Astrocyte (in vitro differentiated cells and primary cell): Measurements from ENCODE around the gene TEKT5. TPM values are rescaled to one million over a fixed set of nuclear protein-coding genes. Genes with fewer than 3 reads are reported as not detected.

Source experiments
- DNase-seq: peaks from one replicate; pipeline ENCODE4 v3.0.0-alpha.2; 2010; ENCODE audit warnings: low read depth
- FAIRE-seq: peaks from 2 replicates; lab custom pipeline; 2011; peaks lifted over from hg19 to GRCh38; lab: Jason Lieb, UNC
- H2AFZ ChIP-seq: 2 replicates; pipeline ENCODE4 v1.6.0; 2012; ENCODE audit warnings: low read depth, low read length, inconsistent platforms
- H3K27ac ChIP-seq: 2 replicates; pipeline ENCODE4 v1.5.1; 2011; ENCODE audit warnings: low read depth, low read length, inconsistent platforms
- H3K27me3 ChIP-seq: 2 replicates; pipeline ENCODE4 v1.6.0; 2011; ENCODE audit warnings: low read length, inconsistent platforms; ENCODE audit not compliant: insufficient read depth
- H3K36me3 ChIP-seq: 2 replicates; pipeline ENCODE4 v1.5.1; 2011; ENCODE audit warnings: low read length, inconsistent platforms; ENCODE audit not compliant: insufficient read depth
- H3K4me1 ChIP-seq: 2 replicates; pipeline ENCODE4 v1.5.1; 2011; ENCODE audit warnings: low read length, inconsistent platforms; ENCODE audit not compliant: insufficient read depth
- H3K4me2 ChIP-seq: 2 replicates; pipeline ENCODE4 v1.6.0; 2012; ENCODE audit warnings: low read length, inconsistent platforms
- H3K4me3 ChIP-seq: 2 replicates; pipeline ENCODE4 v1.5.1; 2011; ENCODE audit warnings: low read depth, mild to moderate bottlenecking, low read length, inconsistent platforms; ENCODE audit not compliant: insufficient read depth
- H3K79me2 ChIP-seq: 2 replicates; pipeline ENCODE4 v1.6.0; 2012; ENCODE audit warnings: mild to moderate bottlenecking, low read length, inconsistent platforms; ENCODE audit not compliant: insufficient read depth
- H3K9ac ChIP-seq: 2 replicates; pipeline ENCODE4 v1.6.0; 2012; ENCODE audit warnings: mild to moderate bottlenecking, low read length, inconsistent platforms
- H3K9me3 ChIP-seq: 2 replicates; pipeline ENCODE4 v1.5.1; 2012; ENCODE audit warnings: low read depth, mild to moderate bottlenecking, low read length, inconsistent platforms; ENCODE audit not compliant: insufficient read depth
- H4K20me1 ChIP-seq: 2 replicates; pipeline ENCODE4 v1.6.0; 2012; ENCODE audit warnings: low read length, inconsistent platforms; ENCODE audit not compliant: insufficient read depth
- H3K27ac Mint-ChIP-seq: one replicate; pipeline ENCODE4 v1.8.0; 2021; ENCODE audit warnings: mild to moderate bottlenecking, mixed read lengths; ENCODE audit not compliant: unreplicated experiment
- H3K27me3 Mint-ChIP-seq: one replicate; pipeline ENCODE4 v1.8.0; 2021; ENCODE audit warnings: low read depth, mixed read lengths; ENCODE audit not compliant: unreplicated experiment
- H3K36me3 Mint-ChIP-seq: one replicate; pipeline ENCODE4 v1.8.0; 2021; ENCODE audit warnings: low read depth, mixed read lengths; ENCODE audit not compliant: unreplicated experiment
- H3K4me1 Mint-ChIP-seq: one replicate; pipeline ENCODE4 v1.8.0; 2021; ENCODE audit warnings: low read depth, mixed read lengths; ENCODE audit not compliant: unreplicated experiment
- H3K4me3 Mint-ChIP-seq: one replicate; pipeline ENCODE4 v1.8.0; 2021; ENCODE audit warnings: mild to moderate bottlenecking, moderate library complexity, mixed read lengths; ENCODE audit not compliant: unreplicated experiment
- H3K9me3 Mint-ChIP-seq: one replicate; pipeline ENCODE4 v1.8.0; 2021; ENCODE audit warnings: mild to moderate bottlenecking, mixed read lengths; ENCODE audit not compliant: unreplicated experiment
- EZH2 ChIP-seq: IDR thresholded peaks from 2 replicates; pipeline ENCODE4 v1.6.1; 2012; ENCODE audit warnings: mild to moderate bottlenecking, low read length, inconsistent platforms; ENCODE audit not compliant: insufficient read depth
- total RNA-seq: library from RNA; stranded (reverse); gene quantifications from 2 replicates; pipeline ENCODE4 v1.2.1, GENCODE V29; 2021
- TF ChIP-seq, protein P1 (sequence below): IDR thresholded peaks from 2 replicates; pipeline ENCODE4 v1.5.1; 2011; ENCODE audit warnings: low read depth, mild to moderate bottlenecking, inconsistent platforms, low read length, moderate library complexity; ENCODE audit not compliant: insufficient read depth

Gene TEKT5
- total RNA-seq, 1 donor from 2014 or later, result not detected

DNA sequence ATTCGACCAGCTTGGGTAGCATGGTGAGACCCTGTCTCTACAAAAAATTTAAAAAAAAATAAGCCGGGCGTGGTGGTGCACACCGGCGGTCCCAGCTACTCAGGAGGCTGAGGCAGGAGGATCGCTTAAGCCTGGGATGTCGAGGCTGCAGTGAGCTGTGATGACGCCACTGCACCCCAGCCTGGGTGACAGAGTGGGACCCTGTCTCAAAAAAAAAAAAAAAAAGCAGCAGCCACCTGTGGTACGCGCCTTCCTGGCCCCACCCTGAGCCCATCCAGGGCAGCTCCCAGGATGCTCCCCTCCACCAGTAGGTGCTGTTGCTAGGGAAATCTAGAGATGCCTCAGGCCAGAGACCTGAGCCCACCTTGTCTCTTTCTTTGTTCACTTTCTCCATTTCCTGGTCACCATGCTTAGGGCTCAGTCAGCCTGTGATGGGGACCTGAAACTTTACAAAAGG lies 47.4 kb downstream of the TEKT5 start:
- Histone ChIP-seq H2AFZ (no peak overlapping the region), H3K27me3 (no peaks in the 10 kb centered on the region), H4K20me1 (no peaks in the 10 kb centered on the region), H3K4me2 (no peak overlapping the region), H3K4me3 (no peak overlapping the region), H3K4me1 (no peaks in the 10 kb centered on the region), H3K9me3 (no peaks in the 10 kb centered on the region), H3K79me2 (no peaks in the 10 kb centered on the region), H3K9ac (no peak overlapping the region), H3K36me3 (no peaks in the 10 kb centered on the region), H3K27ac (no peak overlapping the region)
- no peak overlapping the region for H3K27ac Mint-ChIP-seq
- no peaks in the 10 kb centered on the region for H3K36me3 Mint-ChIP-seq
- DNase-seq (no peak), FAIRE-seq (no peak)
- no peaks in the 10 kb centered on the region for H3K27me3 Mint-ChIP-seq
- TF ChIP-seq, protein P1, sequence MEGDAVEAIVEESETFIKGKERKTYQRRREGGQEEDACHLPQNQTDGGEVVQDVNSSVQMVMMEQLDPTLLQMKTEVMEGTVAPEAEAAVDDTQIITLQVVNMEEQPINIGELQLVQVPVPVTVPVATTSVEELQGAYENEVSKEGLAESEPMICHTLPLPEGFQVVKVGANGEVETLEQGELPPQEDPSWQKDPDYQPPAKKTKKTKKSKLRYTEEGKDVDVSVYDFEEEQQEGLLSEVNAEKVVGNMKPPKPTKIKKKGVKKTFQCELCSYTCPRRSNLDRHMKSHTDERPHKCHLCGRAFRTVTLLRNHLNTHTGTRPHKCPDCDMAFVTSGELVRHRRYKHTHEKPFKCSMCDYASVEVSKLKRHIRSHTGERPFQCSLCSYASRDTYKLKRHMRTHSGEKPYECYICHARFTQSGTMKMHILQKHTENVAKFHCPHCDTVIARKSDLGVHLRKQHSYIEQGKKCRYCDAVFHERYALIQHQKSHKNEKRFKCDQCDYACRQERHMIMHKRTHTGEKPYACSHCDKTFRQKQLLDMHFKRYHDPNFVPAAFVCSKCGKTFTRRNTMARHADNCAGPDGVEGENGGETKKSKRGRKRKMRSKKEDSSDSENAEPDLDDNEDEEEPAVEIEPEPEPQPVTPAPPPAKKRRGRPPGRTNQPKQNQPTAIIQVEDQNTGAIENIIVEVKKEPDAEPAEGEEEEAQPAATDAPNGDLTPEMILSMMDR, result no peak
- no peak for TF ChIP-seq EZH2
- no peaks in the 10 kb centered on the region for H3K4me1 Mint-ChIP-seq
- H3K9me3 Mint-ChIP-seq, result no peaks in the 10 kb centered on the region
- no peak overlapping the region for H3K4me3 Mint-ChIP-seq

DNA sequence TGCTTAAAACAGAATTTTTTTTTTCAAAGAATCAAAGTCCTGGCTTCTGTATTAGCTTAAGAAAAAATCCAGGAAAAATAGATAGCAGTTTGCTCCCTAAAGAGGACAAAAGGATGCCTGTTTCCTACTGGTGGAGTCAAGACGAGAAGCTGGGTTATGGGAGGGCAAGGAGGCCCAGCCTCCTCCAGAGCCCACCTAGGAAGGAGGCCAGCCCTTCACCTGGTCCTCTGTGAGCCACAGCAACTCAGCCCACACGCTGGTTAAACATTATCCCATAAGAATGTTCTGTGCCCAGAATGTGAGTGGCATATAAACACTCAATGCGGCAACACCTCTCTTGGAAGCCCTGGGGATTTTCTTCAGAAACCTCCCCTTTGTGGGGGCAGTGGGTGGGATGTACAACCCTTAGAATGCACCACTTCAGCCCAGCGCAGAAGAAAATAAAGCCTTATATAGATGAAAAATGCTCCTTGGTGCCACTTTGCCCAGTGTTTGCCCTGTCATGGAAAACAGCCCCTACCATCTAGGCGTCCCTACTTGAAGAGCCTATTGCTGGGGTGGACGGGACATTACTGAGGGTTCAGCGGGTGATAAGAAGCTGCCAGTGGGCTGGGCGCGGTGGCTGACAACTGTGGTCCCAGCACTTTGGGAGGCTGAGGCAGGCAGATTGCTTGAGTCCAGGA lies 48.0 kb downstream of the TEKT5 start:
- no peak overlapping the region for H3K4me3 ChIP-seq
- no peak for DNase-seq
- no peak overlapping the region for H3K9ac ChIP-seq
- H3K4me2 ChIP-seq, result no peak overlapping the region
- Mint-ChIP-seq H3K4me3 (no peak overlapping the region), H3K9me3 (no peaks in the 10 kb centered on the region), H3K4me1 (no peaks in the 10 kb centered on the region), H3K27me3 (peaks cover 3% of the 10 kb centered on the region), H3K36me3 (no peaks in the 10 kb centered on the region), H3K27ac (no peak overlapping the region)
- no peaks in the 10 kb centered on the region for H4K20me1 ChIP-seq
- no peak overlapping the region for H2AFZ ChIP-seq
- no peak for FAIRE-seq
- H3K36me3 ChIP-seq, result no peaks in the 10 kb centered on the region
- no peak for TF ChIP-seq EZH2
- TF ChIP-seq, protein P1, result no peak
- no peaks in the 10 kb centered on the region for H3K9me3 ChIP-seq
- no peaks in the 10 kb centered on the region for H3K79me2 ChIP-seq
- no peak overlapping the region for H3K27ac ChIP-seq
- H3K4me1 ChIP-seq, result no peaks in the 10 kb centered on the region
- no peaks in the 10 kb centered on the region for H3K27me3 ChIP-seq

DNA sequence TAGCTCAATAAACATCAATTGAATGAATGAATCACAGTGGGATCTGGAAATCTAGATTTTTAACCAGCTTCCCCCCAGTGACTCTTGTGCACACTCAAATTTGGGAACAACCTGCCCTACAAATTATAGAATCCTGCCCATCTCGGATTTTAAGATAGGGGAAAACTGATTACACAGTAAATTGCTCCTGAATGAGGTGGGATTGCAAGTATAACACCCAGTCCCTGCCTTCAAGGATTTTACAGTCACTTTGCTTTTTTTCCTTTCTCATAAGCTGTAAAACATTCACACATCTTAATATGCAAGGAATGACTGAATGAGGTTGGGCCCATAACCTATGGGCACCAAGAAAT lies 48.5 kb downstream of the TEKT5 start:
- H3K27ac Mint-ChIP-seq, result no peak overlapping the region
- no peaks in the 10 kb centered on the region for H3K4me1 Mint-ChIP-seq
- no peaks in the 10 kb centered on the region for H4K20me1 ChIP-seq
- H3K9me3 Mint-ChIP-seq, result no peaks in the 10 kb centered on the region
- H3K4me3 Mint-ChIP-seq, result no peak overlapping the region
- H3K27me3 Mint-ChIP-seq, result peaks cover 3% of the 10 kb centered on the region
- H3K36me3 ChIP-seq, result no peaks in the 10 kb centered on the region
- H3K27ac ChIP-seq, result no peak overlapping the region
- no peak for TF ChIP-seq EZH2
- TF ChIP-seq, protein P1, result no peak
- H3K36me3 Mint-ChIP-seq, result no peaks in the 10 kb centered on the region
- FAIRE-seq (no peak), DNase-seq (no peak)
- no peak overlapping the region for H2AFZ ChIP-seq
- H3K4me2 ChIP-seq, result no peak overlapping the region
- no peak overlapping the region for H3K4me3 ChIP-seq
- no peaks in the 10 kb centered on the region for H3K27me3 ChIP-seq
- H3K4me1 ChIP-seq, result no peaks in the 10 kb centered on the region
- H3K9ac ChIP-seq, result no peak overlapping the region
- H3K79me2 ChIP-seq, result no peaks in the 10 kb centered on the region
- H3K9me3 ChIP-seq, result no peaks in the 10 kb centered on the region
